ENCODE results near the gene PPME1. TPM values are rescaled to one million over a fixed set of nuclear protein-coding genes. Genes with fewer than 3 reads are reported as not detected.

PPME1 gene
- total RNA-seq, 1 donor from 2014 or later = 29.7 TPM

DNA sequence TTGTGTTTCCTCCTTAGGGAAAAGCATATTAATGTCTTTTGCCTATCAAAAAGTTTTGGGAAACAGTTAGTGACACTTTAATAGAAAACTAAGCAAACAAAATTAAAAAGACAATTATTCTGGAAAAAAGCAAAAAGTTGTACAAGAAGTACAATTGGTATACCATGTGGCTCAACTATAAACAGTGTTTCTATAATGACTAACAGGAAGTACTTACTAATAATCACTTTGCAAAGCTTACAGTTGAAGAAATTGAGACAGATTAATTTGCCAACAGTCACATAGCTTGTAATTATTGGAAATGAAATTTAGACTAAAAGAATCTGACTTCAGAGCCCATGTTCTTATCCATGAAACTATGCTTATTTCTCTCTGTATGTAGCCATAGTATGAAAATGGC lies 24.7 kb downstream of the PPME1 start:
- DNase-seq (ENCODE audit: low spot score in 2 of 2) = no peak
- H3K9me3 ChIP-seq = no peaks in the 10 kb centered on the region
- TF ChIP-seq, protein P1, sequence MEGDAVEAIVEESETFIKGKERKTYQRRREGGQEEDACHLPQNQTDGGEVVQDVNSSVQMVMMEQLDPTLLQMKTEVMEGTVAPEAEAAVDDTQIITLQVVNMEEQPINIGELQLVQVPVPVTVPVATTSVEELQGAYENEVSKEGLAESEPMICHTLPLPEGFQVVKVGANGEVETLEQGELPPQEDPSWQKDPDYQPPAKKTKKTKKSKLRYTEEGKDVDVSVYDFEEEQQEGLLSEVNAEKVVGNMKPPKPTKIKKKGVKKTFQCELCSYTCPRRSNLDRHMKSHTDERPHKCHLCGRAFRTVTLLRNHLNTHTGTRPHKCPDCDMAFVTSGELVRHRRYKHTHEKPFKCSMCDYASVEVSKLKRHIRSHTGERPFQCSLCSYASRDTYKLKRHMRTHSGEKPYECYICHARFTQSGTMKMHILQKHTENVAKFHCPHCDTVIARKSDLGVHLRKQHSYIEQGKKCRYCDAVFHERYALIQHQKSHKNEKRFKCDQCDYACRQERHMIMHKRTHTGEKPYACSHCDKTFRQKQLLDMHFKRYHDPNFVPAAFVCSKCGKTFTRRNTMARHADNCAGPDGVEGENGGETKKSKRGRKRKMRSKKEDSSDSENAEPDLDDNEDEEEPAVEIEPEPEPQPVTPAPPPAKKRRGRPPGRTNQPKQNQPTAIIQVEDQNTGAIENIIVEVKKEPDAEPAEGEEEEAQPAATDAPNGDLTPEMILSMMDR (IDR thresholded peaks at IDR 0.05) = no peak
- no peak overlapping the region for H3K27ac ChIP-seq
- no peaks in the 10 kb centered on the region for H3K4me1 ChIP-seq
- H3K4me3 ChIP-seq = no peak overlapping the region
- intact Hi-C loops (cut with DNase I) = no loop called here
- peaks cover 0 to 7% of the 10 kb centered on the region in 2 donors for H3K36me3 ChIP-seq
- H3K27me3 ChIP-seq = no peaks in the 10 kb centered on the region

- Histone ChIP-seq H3K4me3 (no peak overlapping the region), H3K27ac (no peak overlapping the region), H3K9me3 (no peaks in the 10 kb centered on the region), H3K36me3 (no peaks in the 10 kb centered on the region), H3K4me1 (no peaks in the 10 kb centered on the region), H3K27me3 (no peaks in the 10 kb centered on the region)
- intact Hi-C loops (cut with DNase I) = no loop called here
- TF ChIP-seq, protein P1 (IDR thresholded peaks at IDR 0.05) = no peak
- DNase-seq (ENCODE audit: low spot score in 2 of 2) = no peak
These were observed 25.8 kb downstream of the PPME1 start for GRCh38 chr11:74196781-74197486.

DNA sequence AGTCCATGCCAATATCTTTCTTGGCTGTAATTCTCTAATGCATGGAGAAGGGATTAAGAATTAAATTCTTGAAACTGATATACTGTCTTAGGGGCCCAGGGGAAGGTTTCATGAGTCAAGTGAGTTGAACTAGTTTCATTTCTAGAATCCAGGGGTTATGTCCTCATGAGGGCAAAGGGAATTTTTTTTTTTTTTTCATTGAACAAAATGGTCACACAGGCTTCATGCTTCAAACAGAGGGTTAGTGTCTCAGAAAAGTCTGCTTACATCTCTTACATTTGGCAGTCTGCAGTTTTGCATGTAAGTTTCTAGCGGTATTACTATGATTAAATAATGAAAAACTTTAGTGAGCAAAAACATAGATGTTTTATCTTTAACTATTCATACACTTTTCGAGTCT lies 32.9 kb downstream of the PPME1 start:
- intact Hi-C loops (cut with DNase I) = no loop called here
- H3K9me3 ChIP-seq = no peaks in the 10 kb centered on the region
- DNase-seq (ENCODE audit: low spot score in 2 of 2) = no peak
- no peaks in the 10 kb centered on the region for H3K27me3 ChIP-seq
- no peak overlapping the region for H3K27ac ChIP-seq
- peaks cover 25 to 38% of the 10 kb centered on the region in 2 donors for H3K36me3 ChIP-seq
- no peak overlapping the region for H3K4me3 ChIP-seq
- no peaks in the 10 kb centered on the region for H3K4me1 ChIP-seq
- TF ChIP-seq, protein P1 (IDR thresholded peaks at IDR 0.05) = no peak

GRCh38 chr11:74204701-74205100 lies 33.6 kb downstream of the PPME1 start:
- no peak for DNase-seq (ENCODE audit: low spot score in 2 of 2)
- H3K4me1 ChIP-seq = no peaks in the 10 kb centered on the region
- intact Hi-C loops (cut with DNase I) = no loop called here
- TF ChIP-seq, protein P1 (IDR thresholded peaks at IDR 0.05) = no peak
- peaks cover 31 to 45% of the 10 kb centered on the region in 2 donors for H3K36me3 ChIP-seq
- no peaks in the 10 kb centered on the region for H3K27me3 ChIP-seq
- no peak overlapping the region for H3K27ac ChIP-seq
- H3K9me3 ChIP-seq = no peaks in the 10 kb centered on the region
- H3K4me3 ChIP-seq = no peak overlapping the region

- Histone ChIP-seq H3K27ac (no peak overlapping the region), H3K36me3 (peaks cover 31 to 50% of the 10 kb centered on the region in 2 donors), H3K4me1 (no peaks in the 10 kb centered on the region), H3K4me3 (no peak overlapping the region), H3K27me3 (no peaks in the 10 kb centered on the region), H3K9me3 (no peaks in the 10 kb centered on the region)
- no peak for DNase-seq (ENCODE audit: low spot score in 2 of 2)
- intact Hi-C loops (cut with DNase I) = no loop called here
- TF ChIP-seq, protein P1 (IDR thresholded peaks at IDR 0.05) = no peak
These were observed 34.1 kb downstream of the PPME1 start for GRCh38 chr11:74205181-74205580.
